NK-92 treated with Interleukin-12 subunit alpha and Interleukin-12 subunit beta, amount 100 ng/mL, for 24 hours (cell line): ENCODE measurements around the gene WASF2.
A peak's percentile ranks its signal among the peaks of the same experiment; 100 is the strongest.
"Not testable (repeated sequence)": the region's sequence is repeated elsewhere in the genome, so short reads cannot be mapped to it uniquely, and the experiment has no call there.

Source experiments
- DNase-seq: peaks from one replicate; lab custom pipeline; 2025; lab: John Stamatoyannopoulos, UW

The WASF2 gene

DNA sequence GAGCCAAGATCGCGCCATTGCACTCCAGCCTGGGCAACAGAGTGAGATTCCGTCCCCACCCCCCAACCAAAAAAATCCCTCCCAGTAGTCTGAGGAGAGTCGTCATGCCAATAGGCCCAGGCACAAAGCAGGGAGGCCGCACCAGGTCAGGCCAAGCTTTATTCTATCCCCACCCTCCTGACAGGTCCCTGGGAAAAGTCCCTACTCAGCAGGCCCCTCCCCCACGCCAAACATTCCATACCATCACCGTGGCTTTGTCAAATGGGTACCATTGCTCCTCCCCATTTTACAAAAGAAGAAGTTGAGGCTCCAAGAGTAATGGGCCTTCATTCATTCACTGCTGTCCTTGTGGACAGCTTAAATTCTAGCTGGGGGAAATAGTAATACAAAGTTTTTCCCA is 92.2 kb downstream of the WASF2 start:
- no peak for DNase-seq

DNA sequence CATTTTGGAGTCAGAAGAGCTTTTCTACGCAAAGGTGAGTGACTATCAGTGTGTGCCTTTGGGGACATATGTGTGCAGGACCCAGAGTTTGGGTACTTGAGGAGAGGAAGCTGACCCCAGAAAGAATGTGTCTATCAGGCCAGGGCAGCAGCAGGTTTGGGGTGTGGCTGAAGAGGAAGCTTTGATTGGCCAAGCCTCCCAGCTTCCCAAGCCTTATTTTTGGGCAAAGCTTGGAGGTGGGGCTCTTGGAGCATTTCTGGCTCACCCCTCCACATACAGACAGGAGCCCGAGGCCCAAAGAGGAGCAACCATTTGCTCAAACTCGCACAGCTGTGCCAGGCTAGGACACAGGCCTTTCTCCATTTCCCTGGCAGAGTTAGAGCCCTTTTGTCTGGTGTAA is 92.9 kb downstream of the WASF2 start:
- DNase-seq = no peak

DNA sequence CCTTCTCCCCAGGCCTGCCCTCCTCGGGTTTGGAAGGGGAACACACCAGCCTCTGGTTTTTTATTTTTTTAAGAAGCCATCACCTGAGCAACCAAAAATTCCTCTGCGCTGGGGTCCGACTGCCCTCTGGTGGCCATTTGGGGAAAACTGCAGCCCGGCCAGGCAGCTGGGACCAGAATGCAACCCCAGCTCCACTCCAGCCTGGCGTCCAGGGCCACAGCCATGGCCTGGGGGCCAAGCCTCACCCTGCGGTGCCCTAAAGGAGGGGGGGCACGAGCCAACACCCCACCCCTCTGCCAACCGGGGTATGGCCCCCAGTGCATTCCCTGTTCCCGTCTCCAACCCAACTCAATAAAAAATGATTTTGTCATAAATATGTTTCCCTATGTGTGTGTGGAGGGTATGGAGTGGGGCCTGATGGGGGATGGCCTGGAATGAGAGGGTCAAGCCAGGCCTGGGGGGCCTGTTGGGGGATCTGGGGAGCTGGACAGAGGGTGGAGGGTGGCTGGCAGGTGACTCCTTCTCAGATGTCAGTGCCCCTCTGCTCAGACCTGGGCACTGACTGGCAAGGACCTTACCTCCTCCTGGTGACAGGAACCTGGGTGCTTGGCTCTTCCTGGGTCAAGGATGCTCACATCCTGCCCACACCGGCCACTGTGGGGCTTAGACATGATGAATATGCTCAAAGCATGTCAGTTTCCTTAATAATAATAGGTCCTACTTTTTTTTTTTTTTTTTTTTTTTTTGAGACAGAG is 94.3 kb downstream of the WASF2 start:
- peak; percentile 48 for DNase-seq

DNA sequence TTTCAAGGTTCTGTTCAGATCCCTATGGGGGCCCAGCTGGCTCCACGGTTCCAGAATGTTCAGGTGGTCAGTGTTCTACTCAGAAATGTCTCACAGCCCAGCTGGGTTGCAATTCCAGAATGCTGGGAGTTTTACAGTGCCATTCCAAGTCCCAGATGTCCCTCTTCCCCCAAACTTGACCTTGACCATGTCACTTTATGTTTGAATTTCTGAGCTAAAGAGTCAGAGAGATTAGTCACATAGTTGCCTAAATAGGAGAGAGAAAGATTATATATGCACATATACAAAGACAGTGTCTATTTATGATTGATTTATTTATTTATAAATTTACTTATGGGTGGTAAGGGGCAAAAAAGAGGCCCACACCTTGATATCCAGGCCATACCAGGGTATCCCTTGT is 95.0 kb downstream of the WASF2 start:
- DNase-seq = no peak

DNA sequence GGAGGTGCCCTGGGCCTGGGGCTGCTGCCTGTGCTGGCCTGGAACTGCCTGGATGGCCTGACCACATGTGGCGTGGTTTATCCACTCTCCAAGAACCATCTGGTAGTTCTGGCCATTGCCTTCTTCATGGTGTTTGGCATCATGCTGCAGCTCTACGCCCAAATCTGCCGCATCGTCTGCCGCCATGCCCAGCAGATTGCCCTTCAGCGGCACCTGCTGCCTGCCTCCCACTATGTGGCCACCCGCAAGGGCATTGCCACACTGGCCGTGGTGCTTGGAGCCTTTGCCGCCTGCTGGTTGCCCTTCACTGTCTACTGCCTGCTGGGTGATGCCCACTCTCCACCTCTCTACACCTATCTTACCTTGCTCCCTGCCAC is 95.7 kb downstream of the WASF2 start:
- no peak for DNase-seq

DNA sequence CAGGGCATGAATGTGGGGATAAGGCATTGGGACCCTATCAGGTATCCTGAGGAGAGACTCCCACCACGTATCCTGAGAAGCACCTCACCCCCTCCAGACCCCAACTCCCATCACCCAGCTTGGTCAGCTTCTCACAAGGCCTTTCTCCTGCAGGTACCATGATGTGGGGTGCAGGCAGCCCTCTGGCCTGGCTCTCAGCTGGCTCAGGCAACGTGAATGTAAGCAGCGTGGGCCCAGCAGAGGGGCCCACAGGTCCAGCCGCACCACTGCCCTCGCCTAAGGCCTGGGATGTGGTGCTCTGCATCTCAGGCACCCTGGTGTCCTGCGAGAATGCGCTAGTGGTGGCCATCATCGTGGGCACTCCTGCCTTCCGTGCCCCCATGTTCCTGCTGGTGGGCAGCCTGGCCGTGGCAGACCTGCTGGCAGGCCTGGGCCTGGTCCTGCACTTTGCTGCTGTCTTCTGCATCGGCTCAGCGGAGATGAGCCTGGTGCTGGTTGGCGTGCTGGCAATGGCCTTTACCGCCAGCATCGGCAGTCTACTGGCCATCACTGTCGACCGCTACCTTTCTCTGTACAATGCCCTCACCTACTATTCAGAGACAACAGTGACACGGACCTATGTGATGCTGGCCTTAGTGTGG is 96.2 kb downstream of the WASF2 start:
- DNase-seq = no peak

DNA sequence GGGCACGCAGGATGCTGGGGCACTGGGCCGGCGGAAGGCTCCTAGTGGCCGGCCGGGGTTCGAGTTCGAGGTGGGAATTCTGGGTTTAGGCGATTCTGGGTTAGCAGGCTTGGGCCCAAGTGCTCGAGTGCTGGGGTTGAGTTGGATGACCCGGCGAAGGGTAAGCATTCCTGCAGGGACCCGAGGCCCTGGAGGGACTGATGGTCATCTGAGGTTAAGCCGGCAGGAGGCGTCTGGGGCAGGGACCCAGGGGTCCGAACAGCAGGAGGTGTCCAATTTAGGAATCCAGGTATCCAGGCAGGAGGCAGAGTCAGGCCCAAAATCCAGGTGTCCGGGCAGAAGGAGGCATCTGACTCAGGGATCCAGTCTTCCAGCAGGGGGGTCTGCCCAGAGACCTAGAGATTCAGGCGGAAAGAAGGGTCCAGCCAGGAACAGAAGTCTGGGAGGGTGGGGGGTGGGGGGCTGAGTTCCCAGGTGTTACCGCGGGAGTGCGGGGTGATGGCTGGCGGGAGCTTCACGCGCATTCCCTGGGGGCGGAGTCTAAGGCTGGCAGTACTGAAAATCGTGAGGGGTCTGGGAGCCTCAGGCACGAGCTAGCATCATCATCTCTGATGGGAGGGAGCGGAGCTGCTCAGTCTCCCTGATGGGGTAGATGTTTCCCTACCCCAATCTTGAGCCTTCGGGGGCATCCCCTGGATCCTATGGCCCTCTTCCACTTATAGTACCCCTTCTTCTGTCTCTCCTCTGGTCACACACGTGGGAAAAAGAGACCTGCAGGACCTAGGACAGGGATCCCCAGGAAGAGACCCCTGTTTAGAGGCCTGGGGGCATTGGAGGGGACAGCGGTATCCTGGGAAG is 97.0 kb downstream of the WASF2 start:
- DNase-seq = no peak

DNA sequence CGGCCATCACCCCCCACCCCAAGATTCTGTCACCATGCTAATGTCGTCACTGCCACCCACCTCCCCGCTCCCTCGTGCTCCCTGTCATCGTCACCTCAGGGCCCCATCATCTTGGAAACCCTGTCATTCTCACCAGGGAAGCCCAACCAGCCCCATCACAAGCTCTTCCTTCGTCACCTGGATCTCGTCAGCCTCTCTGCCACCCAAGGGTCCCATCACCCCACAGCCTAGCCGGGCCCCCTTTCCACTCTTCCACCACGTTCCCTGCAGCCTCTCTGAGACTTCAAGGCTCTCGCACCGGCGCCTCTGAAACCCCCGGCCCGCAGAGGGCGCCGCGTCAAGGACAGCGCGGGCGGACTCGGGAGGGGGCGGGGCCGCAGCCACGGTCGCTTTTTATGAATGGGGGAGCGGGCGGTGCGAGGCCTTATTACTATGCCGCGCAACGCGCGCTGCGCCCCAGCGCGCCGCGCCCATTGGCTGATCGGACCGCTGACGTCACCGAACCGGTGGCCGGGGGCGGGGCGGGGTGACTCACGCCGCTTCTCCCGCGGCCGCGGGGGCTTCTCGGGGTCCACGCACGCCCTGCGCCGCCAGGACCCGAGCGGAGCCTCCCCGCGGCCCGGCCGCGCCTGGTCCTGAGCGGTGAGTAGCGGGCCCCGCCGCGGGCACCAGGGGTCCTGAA is 97.7 kb downstream of the WASF2 start, which contains the start of gene GPR3:
GPR3 (plus strand) TSS at position 527 of the 682 bp plus-strand sequence. CDS start 1,177 bp downstream, outside the sequence.
- peak; percentile 78 for DNase-seq

DNA sequence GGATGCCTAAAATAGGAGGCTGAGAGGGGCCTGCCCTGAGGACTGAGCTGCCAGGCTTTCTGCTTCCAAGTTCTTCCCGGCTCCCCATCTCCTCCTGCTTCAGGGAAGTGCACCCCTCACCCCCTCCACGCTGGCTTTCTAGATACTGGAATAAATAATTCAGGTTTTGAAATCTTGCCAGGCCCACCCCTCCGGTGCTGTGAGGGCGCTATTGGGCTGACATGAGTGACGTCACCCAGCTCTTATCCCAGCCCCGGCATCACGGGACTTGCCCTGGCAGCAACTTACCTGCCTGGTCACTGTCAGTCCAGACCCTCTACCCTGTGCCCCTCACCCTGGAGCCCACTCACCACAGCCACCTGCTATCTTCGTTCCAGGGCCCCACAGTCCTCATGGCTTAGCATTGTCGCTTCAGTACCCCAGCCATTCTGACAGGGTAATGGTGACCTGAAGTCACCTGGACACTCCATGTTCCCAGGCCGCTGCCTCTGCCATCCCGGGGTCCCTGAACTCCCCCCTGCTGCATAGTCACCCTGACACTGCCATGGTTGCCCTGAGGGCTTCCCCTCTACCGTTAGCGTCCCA is 98.4 kb downstream of the WASF2 start:
- no peak for DNase-seq

DNA sequence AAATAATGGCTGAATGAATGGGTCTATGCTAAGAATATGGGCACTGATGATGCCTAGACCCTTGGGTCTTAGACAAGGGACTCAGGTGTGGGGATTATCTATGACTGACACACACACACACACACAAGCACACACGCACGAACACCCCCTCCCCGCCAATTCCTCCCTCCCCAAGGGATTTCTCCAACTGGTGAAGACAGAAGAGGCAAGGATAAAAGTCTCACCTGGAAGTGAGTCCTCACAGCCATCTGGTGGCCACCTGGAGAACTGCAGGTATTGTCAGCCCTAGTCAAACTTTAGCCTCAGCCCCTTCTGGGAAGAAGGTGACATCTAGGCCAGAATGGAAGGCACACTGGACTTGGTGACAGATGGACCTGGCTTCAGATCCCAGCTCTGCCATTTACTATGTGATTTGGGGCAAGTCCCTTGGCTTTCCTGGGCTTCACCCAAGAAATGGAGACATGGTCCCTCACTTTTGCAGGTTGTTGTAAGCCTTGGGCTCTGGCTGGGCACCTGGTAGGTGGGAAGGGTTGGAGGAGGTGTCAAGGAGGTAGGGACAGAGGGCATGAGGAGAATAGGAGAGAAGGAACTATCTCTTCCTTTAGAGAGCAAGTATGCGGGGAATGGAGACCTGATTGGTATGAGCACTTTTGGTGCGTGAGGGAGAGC is 101.5 kb downstream of the WASF2 start:
- DNase-seq = peak; percentile 30

DNA sequence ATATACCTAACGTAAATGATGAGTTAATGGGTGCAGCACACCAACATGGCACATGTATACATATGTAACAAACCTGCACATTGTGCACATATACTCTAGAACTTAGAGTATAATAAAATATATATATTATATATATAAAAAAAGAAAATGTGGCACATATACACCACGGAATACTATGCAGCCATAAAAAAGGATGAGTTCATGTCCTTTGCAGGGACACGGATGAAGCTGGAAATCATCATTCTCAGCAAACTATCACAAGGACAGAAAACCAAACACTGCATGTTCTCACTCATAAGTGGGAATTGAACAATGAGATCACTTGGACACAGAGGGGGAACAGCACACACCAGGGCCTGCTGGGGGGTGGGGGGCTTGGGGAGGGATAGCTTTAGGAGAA is 105.2 kb downstream of the WASF2 start:
- DNase-seq = not testable (repeated sequence)

DNA sequence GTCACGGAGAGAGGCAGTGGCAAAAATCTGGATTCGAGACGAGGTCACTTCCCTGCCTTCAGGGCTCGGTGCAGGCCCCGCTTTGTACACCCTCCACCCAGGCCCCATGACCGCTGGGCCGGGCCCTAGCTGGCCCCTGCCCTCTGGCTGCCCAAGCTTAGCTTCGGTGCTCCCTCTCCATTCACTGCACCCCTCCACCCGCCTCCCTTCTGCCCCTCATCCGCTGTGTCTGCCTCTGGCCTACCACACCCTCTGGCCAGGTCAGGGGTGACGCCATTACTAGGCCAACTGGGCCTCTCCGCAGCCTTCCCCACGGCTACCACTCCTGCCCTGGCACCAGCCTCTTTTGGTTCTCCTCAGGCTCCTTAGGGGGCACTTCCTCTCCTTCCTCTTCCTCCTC is 106.3 kb downstream of the WASF2 start:
- no peak for DNase-seq

DNA sequence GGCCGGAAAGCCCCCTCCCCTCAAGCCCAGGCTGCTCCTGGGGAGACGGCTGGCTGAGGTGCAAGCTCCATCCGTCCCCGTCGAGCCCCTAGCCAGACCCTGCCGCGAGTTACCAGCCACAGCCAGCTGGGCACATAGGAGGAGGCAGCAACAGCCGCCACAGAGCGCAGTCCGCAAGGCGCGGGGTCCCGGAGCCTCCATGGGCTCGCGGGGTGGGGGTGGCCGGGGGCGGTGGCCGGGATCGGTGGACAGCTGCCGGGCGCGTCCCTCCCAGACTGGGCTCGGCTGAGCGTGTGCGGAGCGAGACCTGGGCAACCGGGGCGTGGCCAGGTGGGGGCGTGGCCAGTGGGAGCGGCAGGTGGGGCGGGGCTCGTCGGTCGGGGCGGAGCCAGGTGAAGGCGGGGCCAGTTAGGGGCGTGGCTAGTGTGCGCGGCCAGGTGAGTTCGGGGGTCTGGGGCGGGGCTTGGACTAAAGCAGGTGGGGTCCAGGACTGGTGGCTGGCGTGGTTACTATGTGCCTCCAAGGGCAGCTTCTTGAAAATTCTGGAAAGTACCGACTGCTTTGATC is 106.8 kb downstream of the WASF2 start, which contains the start of gene CD164L2:
CD164L2 (minus strand) TSS at position 295 of the 567 bp plus-strand sequence; CDS start at position 201, 94 bp downstream.
- no peak for DNase-seq

DNA sequence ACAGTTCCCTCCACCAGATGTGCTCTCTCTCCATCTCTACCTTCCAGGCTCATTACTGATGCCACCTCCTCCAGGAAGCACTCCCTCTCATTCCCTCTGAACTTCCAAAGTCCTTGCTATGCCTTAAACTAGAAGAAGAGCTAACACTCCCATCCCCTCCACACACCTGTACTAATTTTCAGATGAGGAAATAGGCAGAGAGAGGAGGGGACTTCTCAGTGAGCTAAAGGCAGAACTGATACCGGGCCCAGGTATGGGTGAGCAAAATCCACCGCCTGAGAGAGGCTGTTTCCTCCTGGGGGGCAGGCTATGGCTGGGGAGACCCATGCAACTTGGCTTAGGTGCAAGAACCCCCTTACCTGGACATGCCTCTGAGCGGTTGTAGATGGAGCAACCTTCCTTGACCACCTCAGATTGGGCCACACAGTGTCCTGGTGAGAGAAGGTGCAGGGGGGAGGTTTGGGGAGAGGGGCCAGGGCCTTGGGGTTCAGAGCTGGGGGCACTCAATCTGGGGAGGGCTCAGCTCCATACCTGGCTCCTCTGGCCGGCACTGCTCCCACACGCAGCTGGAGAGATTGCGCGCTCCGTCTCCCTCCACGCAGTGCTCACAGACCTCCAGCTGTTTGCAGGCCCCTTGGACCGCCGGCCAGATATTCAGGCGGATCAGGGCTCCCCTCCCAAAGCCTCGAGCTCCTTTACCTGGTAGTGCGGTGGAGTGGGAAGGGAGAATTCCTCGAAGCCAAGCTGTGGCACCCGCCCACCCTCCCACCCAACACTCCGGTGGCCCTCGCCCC is 107.8 kb downstream of the WASF2 start:
- no peak for DNase-seq

DNA sequence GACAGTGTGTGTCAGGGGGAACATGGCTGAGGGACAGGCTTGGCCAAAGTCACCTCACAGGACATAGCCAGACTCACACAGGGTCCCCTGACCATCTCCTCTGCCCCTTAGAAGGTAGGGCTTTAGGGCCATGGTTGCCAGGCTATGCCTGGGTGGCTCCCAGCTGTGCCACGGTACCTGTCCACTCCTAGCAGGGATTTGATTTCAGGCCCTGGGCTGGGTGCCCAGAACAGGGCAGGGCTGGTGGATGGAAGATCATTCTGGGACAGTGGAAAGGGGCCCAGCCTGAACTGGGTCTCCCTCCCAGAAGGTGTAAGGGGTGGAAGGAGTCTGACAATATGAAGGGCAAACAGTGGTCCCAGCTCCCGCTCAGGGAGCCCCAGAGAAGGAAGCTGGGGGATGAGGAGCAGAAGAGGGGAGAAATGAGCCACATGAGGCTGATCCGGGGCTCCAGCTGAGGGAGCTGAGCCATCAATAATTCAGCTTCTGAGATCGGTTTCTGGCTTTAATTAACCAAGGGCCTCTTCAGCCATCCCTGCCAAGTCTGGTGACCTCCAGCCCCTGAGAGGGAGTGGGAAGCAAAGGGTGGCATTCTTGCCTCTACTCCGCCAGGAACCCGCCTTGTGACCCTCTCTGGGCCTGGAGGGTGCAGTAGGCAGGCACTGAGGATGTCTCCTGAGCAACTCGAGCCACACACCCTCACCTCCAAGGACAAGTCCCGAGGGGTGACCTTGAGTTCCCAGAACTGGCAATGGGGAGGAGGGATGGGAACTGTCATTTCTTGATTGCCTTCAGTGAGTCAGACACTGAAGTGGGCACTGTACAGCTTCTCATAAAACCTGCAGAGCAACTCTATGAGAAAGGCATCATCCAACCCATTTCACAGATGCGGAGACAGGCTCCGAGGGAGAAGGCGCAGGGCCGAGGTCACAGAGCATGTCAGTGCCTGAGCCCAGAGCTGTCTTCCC is 108.9 kb downstream of the WASF2 start:
- DNase-seq = no peak

DNA sequence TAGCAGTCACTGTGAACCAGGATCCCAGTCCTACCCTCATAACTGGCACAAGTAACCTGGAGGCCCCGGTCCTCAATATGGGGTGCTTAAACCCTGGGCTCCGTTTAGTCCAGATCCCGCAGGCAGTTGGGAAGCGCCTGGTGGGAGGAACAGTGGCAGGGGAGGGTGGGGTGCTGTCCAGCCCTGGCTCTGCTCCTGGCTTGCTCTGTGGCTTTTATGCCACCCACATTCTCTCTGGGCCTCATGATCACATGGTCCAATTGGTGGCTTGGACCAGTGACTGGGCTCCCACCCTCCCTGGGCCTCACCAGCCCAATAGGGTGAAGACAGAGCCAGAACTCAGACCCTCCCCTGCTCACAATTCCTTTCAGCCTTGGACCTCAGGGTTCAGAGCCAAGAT is 109.7 kb downstream of the WASF2 start:
- DNase-seq = no peak

DNA sequence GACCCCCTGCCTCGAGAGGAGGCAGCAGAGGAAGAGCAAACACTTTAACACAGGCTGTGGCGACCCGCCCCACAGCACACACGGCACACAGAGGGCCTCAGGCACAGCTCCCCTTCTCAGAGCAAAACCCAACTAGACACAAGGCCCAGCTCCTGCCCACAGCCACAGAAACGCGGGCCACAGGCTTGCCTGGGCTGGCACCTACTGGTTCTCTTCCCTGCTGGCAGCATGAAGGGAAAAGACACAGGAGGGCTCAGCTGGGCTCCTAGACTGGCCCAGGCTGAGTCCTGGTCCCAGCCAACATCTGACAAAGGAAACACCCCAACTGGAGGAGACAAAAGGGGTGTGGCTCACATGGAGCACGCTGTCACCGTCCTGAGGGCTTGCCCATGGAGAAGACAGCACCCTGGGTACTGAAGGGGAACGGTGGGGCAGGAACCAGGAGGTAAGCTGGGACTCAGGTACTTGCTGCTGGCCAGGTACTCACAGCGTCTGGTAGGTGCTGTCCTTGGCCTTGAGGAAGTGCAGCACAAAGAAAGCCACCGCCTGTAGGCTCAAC is 110.3 kb downstream of the WASF2 start:
- no peak for DNase-seq

DNA sequence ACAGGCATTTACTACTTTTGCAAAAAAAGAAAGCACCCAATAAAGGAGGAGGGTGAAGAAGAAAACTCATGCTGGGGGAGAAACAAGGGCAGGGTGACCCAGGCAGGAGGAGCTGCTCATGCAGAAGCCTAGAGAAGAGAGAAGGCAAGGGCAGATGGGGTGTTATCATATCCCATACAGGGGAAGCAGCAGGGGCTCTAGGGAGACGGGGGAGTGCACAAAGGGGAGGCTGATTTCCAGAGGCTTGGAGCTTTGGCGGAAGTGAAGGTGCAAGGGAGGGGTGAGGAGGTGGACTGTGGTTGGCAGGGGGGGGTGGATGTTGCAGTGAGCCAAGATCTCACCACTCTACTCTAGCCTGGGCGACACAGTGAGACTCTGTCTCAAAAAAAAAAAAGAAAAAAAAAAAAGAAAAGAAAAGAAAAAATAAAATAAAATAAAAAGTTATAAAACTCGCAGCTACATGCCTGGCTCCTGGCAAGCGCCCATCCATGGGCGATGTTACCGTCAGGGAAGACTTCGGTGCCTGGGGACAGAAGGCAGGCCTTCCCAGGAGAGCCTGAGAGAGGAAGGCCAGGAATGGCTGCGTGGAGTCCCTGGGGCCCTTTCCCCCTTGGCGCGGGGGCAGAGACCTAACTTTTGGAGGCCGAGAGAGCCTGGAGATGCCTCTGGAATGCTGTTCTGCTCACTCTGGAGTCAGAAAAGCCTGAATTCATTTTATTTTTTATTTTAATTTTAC is 112.0 kb downstream of the WASF2 start:
- no peak for DNase-seq
